Ectodermal cell (in vitro differentiated cells): ENCODE results near the gene CADM3.

ENCODE experiments used
- H3K27ac ChIP-seq: 2 replicates; pipeline ENCODE4 v1.7.0; 2013; ENCODE audit warnings: mild to moderate bottlenecking, low read depth, low read length; ENCODE audit not compliant: insufficient read depth, poor library complexity, severe bottlenecking
- H3K27me3 ChIP-seq: 2 replicates; pipeline ENCODE4 v1.7.0; 2013; ENCODE audit warnings: mild to moderate bottlenecking, low read length; ENCODE audit not compliant: insufficient read depth, control insufficient read depth, poor library complexity, severe bottlenecking
- H3K36me3 ChIP-seq: one replicate; pipeline ENCODE4 v1.7.0; 2013; ENCODE audit warnings: low read length; ENCODE audit not compliant: control insufficient read depth, insufficient read depth
- H3K4me1 ChIP-seq: one replicate; pipeline ENCODE4 v1.7.0; 2013; ENCODE audit warnings: low read length; ENCODE audit not compliant: control insufficient read depth, insufficient read depth
- H3K4me3 ChIP-seq: 2 replicates; pipeline ENCODE4 v1.7.0; 2013; ENCODE audit warnings: low read depth, low read length, control low read depth; ENCODE audit not compliant: insufficient read depth
- H3K9me3 ChIP-seq: 2 replicates; pipeline ENCODE4 v1.7.0; 2013; ENCODE audit warnings: mild to moderate bottlenecking, low read length, moderate library complexity; ENCODE audit not compliant: control insufficient read depth
- WGBS, 2 experiments: methylation state at CpG; one replicate each; pipeline ENCODE4 v1.1.7; 2013; ENCODE audit warnings: missing lambda C conversion rate in 2 of 2; 5-methylcytosine and 5-hydroxymethylcytosine counted together

CADM3 gene

DNA sequence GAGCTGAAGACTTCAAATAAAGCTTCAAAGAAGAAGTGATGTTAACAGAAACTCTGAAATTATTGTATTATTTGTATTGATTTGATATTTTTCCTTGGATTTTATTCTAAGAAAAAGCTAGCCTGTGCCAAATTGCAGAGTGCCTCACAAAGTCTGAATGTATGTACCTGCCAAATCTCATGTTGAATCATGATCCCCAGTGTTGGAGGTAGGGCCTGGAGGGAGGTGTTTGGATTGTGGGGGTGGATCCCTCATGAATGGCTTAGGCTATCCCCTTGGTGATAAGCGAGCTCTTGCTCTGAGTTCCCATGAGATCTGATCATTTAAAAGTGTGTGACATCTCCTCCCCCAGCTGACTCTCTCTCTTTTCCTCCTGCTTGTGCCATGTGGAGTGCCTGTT is 76.9 kb downstream of the CADM3 start:
- H3K4me3 ChIP-seq = no peak overlapping the region
- no peak overlapping the region for H3K27ac ChIP-seq
- 74 to 97% methylated on average over 1 of the region's 1 CpG for WGBS, 2 experiments
- no peaks in the 10 kb centered on the region for H3K9me3 ChIP-seq
- H3K27me3 ChIP-seq = no peaks in the 10 kb centered on the region
- H3K36me3 ChIP-seq = no peaks in the 10 kb centered on the region
- H3K4me1 ChIP-seq = no peaks in the 10 kb centered on the region

DNA sequence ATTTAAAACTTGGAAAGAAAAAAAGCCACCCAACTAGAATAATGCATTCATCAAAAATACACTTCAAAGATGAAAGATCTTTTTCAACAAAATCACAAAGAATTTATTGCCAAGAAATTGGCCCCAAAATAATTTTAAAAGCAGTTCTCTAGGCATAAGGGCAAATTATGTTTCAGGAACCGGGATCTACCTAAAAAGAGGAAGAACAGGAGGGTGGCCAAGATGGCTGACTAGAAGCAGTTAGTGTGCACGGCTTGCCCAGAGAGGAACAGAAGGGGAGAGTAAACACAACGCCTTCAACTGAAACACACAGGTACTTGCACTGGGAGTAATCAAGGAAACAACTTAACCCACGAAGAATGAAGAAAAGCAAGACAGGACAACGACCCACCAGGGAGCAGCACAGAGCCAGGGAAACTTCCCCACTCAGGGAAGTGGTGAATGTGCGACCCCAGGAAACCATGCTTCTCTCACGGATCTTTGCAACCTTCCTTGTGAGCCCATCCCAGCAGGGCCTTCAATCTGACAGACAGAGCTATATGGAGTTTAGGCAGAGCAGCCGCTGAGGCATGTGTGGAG is 79.3 kb downstream of the CADM3 start:
- H3K4me1 ChIP-seq = no peaks in the 10 kb centered on the region
- 78 to 83% methylated on average over 8 of the region's 8 CpGs for WGBS, 2 experiments

More for the DNA sequence above, 79.3 kb downstream of the CADM3 start:
- no peaks in the 10 kb centered on the region for H3K27me3 ChIP-seq
- no peaks in the 10 kb centered on the region for H3K9me3 ChIP-seq
- H3K36me3 ChIP-seq = no peaks in the 10 kb centered on the region
- H3K4me3 ChIP-seq = no peak overlapping the region
- H3K27ac ChIP-seq = no peak overlapping the region
